ENCODE results near the gene PCDHA9. TPM values are rescaled to one million over a fixed set of nuclear protein-coding genes. Genes with fewer than 3 reads are reported as not detected.
"Not testable (repeated sequence)": the region's sequence is repeated elsewhere in the genome, so short reads cannot be mapped to it uniquely, and the experiment has no call there.

Gene PCDHA9
- total RNA-seq, 3 donors from 2014 or later = not detected

GRCh38 chr5:140827704-140828361 is 20.3 kb upstream of the PCDHA9 start, which contains the start of gene PCDHA6:
PCDHA6 (plus strand) TSS chr5:140827960; CDS start chr5:140828092, 132 bp downstream.
- no peaks in the 10 kb centered on the region for H3K36me3 Mint-ChIP-seq (ENCODE audit: insufficient read depth)
- H3K4me3 Mint-ChIP-seq = no peak within 1 kb of the TSS
- no peaks in the 10 kb centered on the region for H3K4me1 Mint-ChIP-seq (ENCODE audit: low read depth)
- DNase-seq (no peak), ATAC-seq (no peak)
- peaks cover 45% of the 10 kb centered on the region for H3K27me3 Mint-ChIP-seq (ENCODE audit: low read depth)
- peaks cover 30% of the 10 kb centered on the region for H3K9me3 Mint-ChIP-seq

GRCh38 chr5:140828362-140828737 is 19.8 kb upstream of the PCDHA9 start:
- no peak overlapping the region for H3K4me3 Mint-ChIP-seq
- peaks cover 33% of the 10 kb centered on the region for H3K9me3 Mint-ChIP-seq
- peaks cover 48% of the 10 kb centered on the region for H3K27me3 Mint-ChIP-seq (ENCODE audit: low read depth)
- no peaks in the 10 kb centered on the region for H3K36me3 Mint-ChIP-seq (ENCODE audit: insufficient read depth)
- no peak for ATAC-seq
- no peaks in the 10 kb centered on the region for H3K4me1 Mint-ChIP-seq (ENCODE audit: low read depth)
- no peak for DNase-seq

- H3K4me1 Mint-ChIP-seq (ENCODE audit: low read depth); DNase-seq; H3K36me3 Mint-ChIP-seq (ENCODE audit: insufficient read depth); H3K4me3 Mint-ChIP-seq; ATAC-seq: not testable (repeated sequence)
- peaks cover 33% of the 10 kb centered on the region for H3K9me3 Mint-ChIP-seq
- H3K27me3 Mint-ChIP-seq (ENCODE audit: low read depth) = peaks cover 59% of the 10 kb centered on the region
These were observed 18.4 kb upstream of the PCDHA9 start for GRCh38 chr5:140829511-140830501.

GRCh38 chr5:140833993-140834392 is 14.2 kb upstream of the PCDHA9 start, which contains the start of gene PCDHA7:
PCDHA7 (plus strand) TSS chr5:140834269; CDS start chr5:140834384, 115 bp downstream.
- H3K9me3 Mint-ChIP-seq = peaks cover 16% of the 10 kb centered on the region
- no peaks in the 10 kb centered on the region for H3K36me3 Mint-ChIP-seq (ENCODE audit: insufficient read depth)
- DNase-seq (no peak), ATAC-seq (no peak)
- H3K4me3 Mint-ChIP-seq = no peak within 1 kb of the TSS
- no peaks in the 10 kb centered on the region for H3K4me1 Mint-ChIP-seq (ENCODE audit: low read depth)
- H3K27me3 Mint-ChIP-seq (ENCODE audit: low read depth) = peaks cover 37% of the 10 kb centered on the region

- Mint-ChIP-seq H3K9me3 (peaks cover 16% of the 10 kb centered on the region), H3K27me3 (ENCODE audit: low read depth) (peaks cover 40% of the 10 kb centered on the region)
- not testable (repeated sequence) for DNase-seq; ATAC-seq; H3K4me1 Mint-ChIP-seq (ENCODE audit: low read depth); H3K4me3 Mint-ChIP-seq; H3K36me3 Mint-ChIP-seq (ENCODE audit: insufficient read depth)
These were observed 13.7 kb upstream of the PCDHA9 start for GRCh38 chr5:140834439-140835008.

- Mint-ChIP-seq H3K27me3 (ENCODE audit: low read depth) (peaks cover 39% of the 10 kb centered on the region), H3K36me3 (ENCODE audit: insufficient read depth) (no peaks in the 10 kb centered on the region), H3K4me1 (ENCODE audit: low read depth) (no peaks in the 10 kb centered on the region), H3K9me3 (peaks cover 16% of the 10 kb centered on the region), H3K4me3 (no peak overlapping the region)
- no peak for ATAC-seq
- DNase-seq = no peak
These were observed 12.3 kb upstream of the PCDHA9 start for GRCh38 chr5:140835622-140836510.

- Mint-ChIP-seq H3K9me3 (peaks cover 4% of the 10 kb centered on the region), H3K27me3 (ENCODE audit: low read depth) (peaks cover 15% of the 10 kb centered on the region), H3K36me3 (ENCODE audit: insufficient read depth) (no peaks in the 10 kb centered on the region), H3K4me3 (no peak within 1 kb of the TSS), H3K4me1 (ENCODE audit: low read depth) (no peaks in the 10 kb centered on the region)
- no peak for DNase-seq
- ATAC-seq = no peak
These were observed 6.9 kb upstream of the PCDHA9 start, which contains the start of gene PCDHA8 for GRCh38 chr5:140840978-140841962. PCDHA8 (plus strand) TSS chr5:140841187; CDS start chr5:140841322, 135 bp downstream.

- ATAC-seq (no peak), DNase-seq (no peak)
- H3K4me1 Mint-ChIP-seq (ENCODE audit: low read depth) = no peaks in the 10 kb centered on the region
- no peak overlapping the region for H3K4me3 Mint-ChIP-seq
- peaks cover 3% of the 10 kb centered on the region for H3K36me3 Mint-ChIP-seq (ENCODE audit: insufficient read depth)
- peaks cover 15% of the 10 kb centered on the region for H3K27me3 Mint-ChIP-seq (ENCODE audit: low read depth)
- peaks cover 4% of the 10 kb centered on the region for H3K9me3 Mint-ChIP-seq
These were observed 5.1 kb upstream of the PCDHA9 start for GRCh38 chr5:140842798-140843733.

- H3K4me1 Mint-ChIP-seq (ENCODE audit: low read depth); ATAC-seq; H3K36me3 Mint-ChIP-seq (ENCODE audit: insufficient read depth); H3K4me3 Mint-ChIP-seq; DNase-seq; H3K27me3 Mint-ChIP-seq (ENCODE audit: low read depth); H3K9me3 Mint-ChIP-seq: not testable (repeated sequence)
These were observed 1.9 kb downstream of the PCDHA9 start for GRCh38 chr5:140849831-140850634.

- Mint-ChIP-seq H3K27me3 (ENCODE audit: low read depth) (peaks cover 2% of the 10 kb centered on the region), H3K4me1 (ENCODE audit: low read depth) (no peaks in the 10 kb centered on the region), H3K9me3 (peaks cover 7% of the 10 kb centered on the region), H3K4me3 (no peak within 1 kb of the TSS), H3K36me3 (ENCODE audit: insufficient read depth) (no peaks in the 10 kb centered on the region)
- DNase-seq (no peak), ATAC-seq (no peak)
These were observed 7.8 kb downstream of the PCDHA9 start, which contains the start of gene PCDHA10 for GRCh38 chr5:140855772-140856674. PCDHA10 (plus strand) TSS chr5:140855897; CDS start chr5:140856049, 152 bp downstream.

Measured in activated T-cell treated with anti-CD3 and anti-CD28 coated beads, Interleukin-2, amount 50 U/mL, for 4 hours (primary cell).